GM10266 (cell line): ENCODE data around the gene BRSK2.

Experiments used
- DNase-seq: peaks from one replicate; pipeline ENCODE4 v3.0.0; 2012; ENCODE audit errors: extremely low spot score
- CTCF ChIP-seq: IDR thresholded peaks from 2 replicates; pipeline ENCODE4 v1.5.1; 2012; ENCODE audit warnings: mild to moderate bottlenecking, low read depth; ENCODE audit not compliant: control insufficient read depth, insufficient read depth; ENCODE audit errors: missing control alignments

The BRSK2 gene

GRCh38 chr11:1500466-1501420 is 111.0 kb downstream of the BRSK2 start:
- DNase-seq: no peak
- TF ChIP-seq CTCF: no peak

- no peak for DNase-seq
- no peak for TF ChIP-seq CTCF
Measured at GRCh38 chr11:1501421-1502167, 111.9 kb downstream of the BRSK2 start.

GRCh38 chr11:1502168-1502953 is 112.6 kb downstream of the BRSK2 start:
- TF ChIP-seq CTCF: no peak
- no peak for DNase-seq

DNA sequence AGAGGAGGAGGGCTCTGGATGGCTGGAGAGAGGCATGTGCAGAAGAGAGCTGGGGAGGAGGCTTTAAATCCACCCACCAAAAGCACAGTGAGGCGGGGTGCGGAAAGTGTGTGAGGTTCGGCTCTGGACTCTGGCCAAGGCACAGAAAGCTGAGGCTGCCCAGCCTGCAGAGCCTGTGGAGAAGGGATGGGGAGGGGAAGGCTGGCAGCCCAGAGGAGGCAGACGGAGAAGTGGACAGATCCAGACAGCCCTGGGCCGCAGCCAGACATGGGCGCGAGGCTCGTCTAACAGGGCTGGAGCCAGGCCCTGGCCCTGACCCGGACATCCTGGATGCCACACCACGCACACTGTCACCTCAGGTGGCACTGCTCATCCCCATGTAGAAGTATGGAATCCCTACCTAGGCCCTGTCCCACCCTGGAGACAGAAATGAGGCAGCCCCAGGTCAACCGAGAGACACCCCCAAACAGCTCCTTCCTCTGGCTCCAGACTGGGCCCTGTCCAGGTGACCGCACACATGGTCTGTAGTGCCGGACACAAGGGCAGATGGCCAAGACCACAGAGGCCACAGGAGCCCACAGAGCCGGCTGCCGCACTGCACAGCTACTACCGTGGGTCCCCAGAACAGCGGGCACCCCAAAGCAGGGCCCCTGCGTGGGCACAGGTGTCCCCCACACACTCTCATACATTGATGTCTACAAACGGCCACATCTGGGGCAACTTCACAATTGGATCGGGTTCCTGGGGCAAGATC is 113.4 kb downstream of the BRSK2 start:
- TF ChIP-seq CTCF: no peak

GRCh38 chr11:1503708-1504104 is 114.0 kb downstream of the BRSK2 start:
- no peak for TF ChIP-seq CTCF
- no peak for DNase-seq

More for the DNA sequence above, 113.4 kb downstream of the BRSK2 start:
- DNase-seq: no peak

GRCh38 chr11:1504138-1504537 is 114.4 kb downstream of the BRSK2 start:
- no peak for TF ChIP-seq CTCF

More at GRCh38 chr11:1504138-1504537, 114.4 kb downstream of the BRSK2 start:
- DNase-seq: no peak
